HEK293 (cell line): ENCODE data around the gene HSFX1.

ENCODE experiments used
- CTCF ChIP-seq: fragments of 450-650 bp; formaldehyde crosslinking; IDR thresholded peaks from 2 replicates; pipeline ENCODE4 v1.5.1; 2016; ENCODE audit warnings: missing biosample characterization, missing genetic modification characterization
- ZBTB49 ChIP-seq: fragments of 450-650 bp; formaldehyde crosslinking; IDR thresholded peaks from 2 replicates; pipeline ENCODE4 v1.5.1; 2016; ENCODE audit warnings: missing biosample characterization, missing genetic modification characterization, low read depth

- no peak for TF ChIP-seq CTCF (tag by site-specific recombination)
- no peak for TF ChIP-seq ZBTB49 (tag by site-specific recombination)
These were observed 51.6 kb downstream of the HSFX1 start for GRCh38 chrX:149825424-149825823.
